SU-DHL-6 (cell line): ENCODE results near the gene RNF126.

Source experiments
- H2AFZ ChIP-seq: fragments of 200-600 bp; sonication (generic); 2 replicates; pipeline ENCODE4 v1.6.1; 2014; ENCODE audit warnings: low read depth, mild to moderate bottlenecking, moderate library complexity, mixed read lengths, antibody characterized with exemption, low read length; ENCODE audit not compliant: severe bottlenecking
- H3F3A ChIP-seq: fragments of 200-600 bp; shearing (Covaris generic); 2 replicates; pipeline ENCODE4 v1.6.0; 2016; ENCODE audit warnings: antibody characterized with exemption, mild to moderate bottlenecking; ENCODE audit not compliant: insufficient read depth
- H3K27ac ChIP-seq: fragments of 200-600 bp; sonication (generic); 2 replicates; pipeline ENCODE4 v1.5.1; 2016; ENCODE audit warnings: low read depth, mild to moderate bottlenecking, low read length, moderate library complexity, mixed read lengths
- H3K27me3 ChIP-seq: fragments of 200-600 bp; sonication (generic), shearing (Covaris generic); 2 replicates; pipeline ENCODE4 v1.6.0; 2014; ENCODE audit warnings: mild to moderate bottlenecking, low read length
- H3K36me3 ChIP-seq: fragments of 200-600 bp; sonication (generic); 2 replicates; pipeline ENCODE4 v1.6.1; 2014; ENCODE audit warnings: mild to moderate bottlenecking, low read length, mixed read lengths
- H3K4me2 ChIP-seq: fragments of 300-600, 200-600 bp; shearing (Covaris generic), sonication (generic); 2 replicates; pipeline ENCODE4 v1.6.0; 2014; ENCODE audit warnings: low read length, low read depth, mild to moderate bottlenecking; ENCODE audit not compliant: poor library complexity, severe bottlenecking
- H3K4me3 ChIP-seq: fragments of 200-600 bp; sonication (generic); 2 replicates; pipeline ENCODE4 v1.5.1; 2014; ENCODE audit warnings: antibody characterized with exemption, low read length, mild to moderate bottlenecking, mixed read lengths; ENCODE audit not compliant: insufficient read depth, poor library complexity, severe bottlenecking
- H3K79me2 ChIP-seq: fragments of 200-600 bp; sonication (generic); 2 replicates; pipeline ENCODE4 v1.6.1; 2014; ENCODE audit warnings: mild to moderate bottlenecking, low read length, moderate library complexity; ENCODE audit not compliant: insufficient read depth
- H3K9ac ChIP-seq: fragments of 200-600 bp; sonication (generic); 2 replicates; pipeline ENCODE4 v1.7.0; 2014; ENCODE audit warnings: mild to moderate bottlenecking, low read length
- H3K9me2 ChIP-seq: fragments of 200-600 bp; sonication (generic); replicated peaks from 2 replicates; pipeline ENCODE4 v1.6.1; 2014; ENCODE audit warnings: low read length; ENCODE audit not compliant: insufficient read depth
- H3K9me3 ChIP-seq: fragments of 200-600 bp; sonication (generic); 2 replicates; pipeline ENCODE4 v1.6.1; 2014; ENCODE audit warnings: low read length, mixed read lengths; ENCODE audit not compliant: insufficient read depth
- H4K20me1 ChIP-seq: fragments of 200-600 bp; sonication (generic); 2 replicates; pipeline ENCODE4 v1.6.1; 2014; ENCODE audit warnings: low read depth, mild to moderate bottlenecking, antibody characterized with exemption, low read length, moderate library complexity, mixed read lengths
- EZH2phosphoT487 ChIP-seq: fragments of 200-600 bp; sonication (generic), shearing (Covaris generic); conservative IDR thresholded peaks from 2 replicates; pipeline ENCODE4 v1.6.1; 2018; ENCODE audit warnings: mild to moderate bottlenecking, antibody characterized with exemption, low read length, moderate library complexity, mixed read lengths
- TF ChIP-seq, protein P1 (sequence below): fragments of 200-600 bp; sonication (generic); IDR thresholded peaks from one replicate; pipeline ENCODE4 v1.5.1; 2017; ENCODE audit warnings: antibody characterized with exemption, mild to moderate bottlenecking, low read length, moderate library complexity; ENCODE audit not compliant: insufficient read depth, poor library complexity, severe bottlenecking

RNF126 gene

DNA sequence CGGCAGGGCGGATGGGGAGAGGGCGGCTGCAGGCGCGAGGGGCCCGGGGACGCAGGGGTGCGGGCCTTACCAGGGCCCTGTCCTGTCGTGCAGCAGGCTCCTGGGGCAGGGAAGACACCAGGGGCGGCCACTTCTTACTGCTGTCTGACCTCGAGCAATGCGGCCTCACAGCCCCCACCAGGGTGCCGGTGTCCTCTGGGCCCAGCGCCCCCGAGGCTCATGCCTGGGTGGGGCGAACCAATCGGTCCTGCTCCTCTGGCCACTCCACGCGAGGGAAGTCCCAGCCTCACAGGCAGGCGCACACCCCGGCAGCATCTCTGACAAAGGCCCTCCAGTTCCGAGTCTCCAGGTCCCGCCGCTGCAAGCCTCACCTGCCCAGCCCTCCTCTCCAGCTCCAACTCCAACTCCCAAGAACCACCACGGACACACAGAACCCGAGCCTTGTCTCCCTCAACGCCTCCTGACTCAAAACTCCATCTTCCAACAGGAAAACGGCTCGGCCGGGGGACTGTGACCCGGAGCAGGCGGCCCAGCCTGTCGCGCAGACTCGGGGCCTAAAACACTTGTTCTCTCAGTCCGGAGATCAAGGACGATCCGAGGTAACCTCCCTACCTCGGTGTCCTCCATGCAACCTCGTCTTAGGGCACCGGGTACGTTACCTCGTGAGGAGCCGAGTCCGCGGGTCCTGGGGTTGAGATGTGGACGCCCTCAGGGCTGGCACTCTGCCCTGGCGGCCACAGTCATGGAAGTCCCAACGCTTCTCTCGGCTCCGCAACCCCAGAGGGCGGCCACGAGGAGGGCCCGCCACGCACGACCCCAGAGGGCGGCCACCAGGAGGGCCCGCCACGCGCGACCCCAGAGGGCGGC is 16.9 kb downstream of the RNF126 start:
- no peaks in the 10 kb centered on the region for H3K79me2 ChIP-seq
- H3K36me3 ChIP-seq: no peaks in the 10 kb centered on the region
- no peaks in the 10 kb centered on the region for H3K9me3 ChIP-seq
- H3K27me3 ChIP-seq: no peaks in the 10 kb centered on the region
- no peak for TF ChIP-seq EZH2phosphoT487
- TF ChIP-seq, protein P1, sequence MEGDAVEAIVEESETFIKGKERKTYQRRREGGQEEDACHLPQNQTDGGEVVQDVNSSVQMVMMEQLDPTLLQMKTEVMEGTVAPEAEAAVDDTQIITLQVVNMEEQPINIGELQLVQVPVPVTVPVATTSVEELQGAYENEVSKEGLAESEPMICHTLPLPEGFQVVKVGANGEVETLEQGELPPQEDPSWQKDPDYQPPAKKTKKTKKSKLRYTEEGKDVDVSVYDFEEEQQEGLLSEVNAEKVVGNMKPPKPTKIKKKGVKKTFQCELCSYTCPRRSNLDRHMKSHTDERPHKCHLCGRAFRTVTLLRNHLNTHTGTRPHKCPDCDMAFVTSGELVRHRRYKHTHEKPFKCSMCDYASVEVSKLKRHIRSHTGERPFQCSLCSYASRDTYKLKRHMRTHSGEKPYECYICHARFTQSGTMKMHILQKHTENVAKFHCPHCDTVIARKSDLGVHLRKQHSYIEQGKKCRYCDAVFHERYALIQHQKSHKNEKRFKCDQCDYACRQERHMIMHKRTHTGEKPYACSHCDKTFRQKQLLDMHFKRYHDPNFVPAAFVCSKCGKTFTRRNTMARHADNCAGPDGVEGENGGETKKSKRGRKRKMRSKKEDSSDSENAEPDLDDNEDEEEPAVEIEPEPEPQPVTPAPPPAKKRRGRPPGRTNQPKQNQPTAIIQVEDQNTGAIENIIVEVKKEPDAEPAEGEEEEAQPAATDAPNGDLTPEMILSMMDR: no peak
- no peak overlapping the region for H3K4me3 ChIP-seq
- H3F3A ChIP-seq: no peaks in the 10 kb centered on the region
- H3K9ac ChIP-seq: no peak overlapping the region
- H3K9me2 ChIP-seq: no peaks in the 10 kb centered on the region
- H2AFZ ChIP-seq: no peak overlapping the region
- H3K4me2 ChIP-seq: no peak overlapping the region
- no peaks in the 10 kb centered on the region for H4K20me1 ChIP-seq
- H3K27ac ChIP-seq: no peak overlapping the region

DNA sequence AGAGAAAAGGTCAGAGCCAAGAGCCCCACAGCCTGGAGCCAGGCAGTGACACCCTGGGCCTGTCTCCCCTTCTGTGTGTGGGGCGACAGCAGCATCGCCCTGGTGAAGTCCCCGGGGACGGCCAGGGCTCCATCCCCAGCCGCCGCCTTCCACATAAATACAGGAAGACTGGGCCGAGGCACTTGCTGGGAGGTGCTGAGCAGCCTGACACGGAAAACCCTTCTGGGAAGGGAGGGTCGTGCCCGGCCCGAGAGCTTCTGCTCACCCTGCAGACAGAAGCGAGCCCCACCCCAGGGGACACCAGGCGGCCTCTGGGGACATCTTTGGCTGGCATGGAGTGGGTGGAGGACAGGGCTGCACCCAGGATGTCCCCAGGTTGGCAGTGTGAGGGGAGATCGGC is 18.2 kb downstream of the RNF126 start:
- Histone ChIP-seq H3F3A (no peaks in the 10 kb centered on the region), H2AFZ (no peak overlapping the region), H3K4me3 (no peak overlapping the region), H3K9me2 (no peaks in the 10 kb centered on the region), H3K9me3 (no peaks in the 10 kb centered on the region), H3K36me3 (no peaks in the 10 kb centered on the region), H3K79me2 (no peaks in the 10 kb centered on the region), H4K20me1 (no peaks in the 10 kb centered on the region), H3K27ac (no peak overlapping the region), H3K4me2 (no peak overlapping the region), H3K9ac (no peak overlapping the region), H3K27me3 (no peaks in the 10 kb centered on the region)
- TF ChIP-seq, protein P1: no peak
- no peak for TF ChIP-seq EZH2phosphoT487

DNA sequence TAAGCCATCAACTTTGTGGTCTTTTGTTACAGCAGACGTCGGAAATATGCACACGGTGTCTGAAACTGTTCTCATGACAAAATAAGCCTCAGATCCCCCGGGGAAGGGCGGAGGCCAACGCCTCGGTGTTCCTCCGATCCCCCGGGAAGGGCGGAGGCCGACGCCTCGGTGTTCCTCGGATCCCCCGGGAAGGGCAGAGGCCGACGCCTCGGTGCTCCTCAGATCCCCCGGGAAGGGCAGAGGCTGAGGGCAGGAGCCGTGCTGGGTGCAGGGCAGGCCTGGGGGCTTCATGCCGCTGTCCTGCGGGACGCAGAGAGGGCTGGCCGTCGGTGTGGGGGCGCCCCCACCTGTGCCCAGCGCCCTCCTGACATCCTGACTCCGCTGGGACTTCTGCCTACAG is 18.7 kb downstream of the RNF126 start:
- H3K9me3 ChIP-seq: no peaks in the 10 kb centered on the region
- TF ChIP-seq EZH2phosphoT487: no peak
- TF ChIP-seq, protein P1: no peak
- H3K9me2 ChIP-seq: no peaks in the 10 kb centered on the region
- H3K36me3 ChIP-seq: no peaks in the 10 kb centered on the region
- no peak overlapping the region for H2AFZ ChIP-seq
- H4K20me1 ChIP-seq: no peaks in the 10 kb centered on the region
- no peaks in the 10 kb centered on the region for H3K27me3 ChIP-seq
- no peak overlapping the region for H3K4me2 ChIP-seq
- H3K79me2 ChIP-seq: no peaks in the 10 kb centered on the region
- no peaks in the 10 kb centered on the region for H3F3A ChIP-seq
- no peak overlapping the region for H3K27ac ChIP-seq
- no peak overlapping the region for H3K9ac ChIP-seq
- no peak overlapping the region for H3K4me3 ChIP-seq
